ENCODE results near the gene RHEBL1.

The RHEBL1 gene

GRCh38 chr12:49088932-49089330 is 19.2 kb upstream of the RHEBL1 start:
- no peak for TF ChIP-seq CTCF (IDR thresholded peaks at IDR 0.05; ENCODE audit: extremely low read depth, missing control alignments)
- no peak for DNase-seq (ENCODE audit: low spot score)

GRCh38 chr12:49088150-49088931 is 18.6 kb upstream of the RHEBL1 start:
- TF ChIP-seq CTCF (IDR thresholded peaks at IDR 0.05; ENCODE audit: extremely low read depth, missing control alignments) = peak; percentile 96
- peak; percentile 89 for DNase-seq (ENCODE audit: low spot score)

GRCh38 chr12:49086116-49086515 is 16.3 kb upstream of the RHEBL1 start:
- TF ChIP-seq CTCF (IDR thresholded peaks at IDR 0.05; ENCODE audit: extremely low read depth, missing control alignments) = no peak
- no peak for DNase-seq (ENCODE audit: low spot score)

GRCh38 chr12:49084438-49084837 is 14.7 kb upstream of the RHEBL1 start:
- no peak for DNase-seq (ENCODE audit: low spot score)
- TF ChIP-seq CTCF (IDR thresholded peaks at IDR 0.05; ENCODE audit: extremely low read depth, missing control alignments) = no peak

- DNase-seq (ENCODE audit: low spot score) = no peak
- no peak for TF ChIP-seq CTCF (IDR thresholded peaks at IDR 0.05; ENCODE audit: extremely low read depth, missing control alignments)
Measured at GRCh38 chr12:49079793-49080192, 10.0 kb upstream of the RHEBL1 start.

- no peak for TF ChIP-seq CTCF (IDR thresholded peaks at IDR 0.05; ENCODE audit: extremely low read depth, missing control alignments)
- no peak for DNase-seq (ENCODE audit: low spot score)
Measured at GRCh38 chr12:49070971-49071370, 1.2 kb upstream of the RHEBL1 start.

- DNase-seq (ENCODE audit: low spot score) = no peak
- no peak for TF ChIP-seq CTCF (IDR thresholded peaks at IDR 0.05; ENCODE audit: extremely low read depth, missing control alignments)
Measured at GRCh38 chr12:49068879-49069506, 786 bp downstream of the RHEBL1 start.
